ENCODE results near the gene C9orf152.

DNA sequence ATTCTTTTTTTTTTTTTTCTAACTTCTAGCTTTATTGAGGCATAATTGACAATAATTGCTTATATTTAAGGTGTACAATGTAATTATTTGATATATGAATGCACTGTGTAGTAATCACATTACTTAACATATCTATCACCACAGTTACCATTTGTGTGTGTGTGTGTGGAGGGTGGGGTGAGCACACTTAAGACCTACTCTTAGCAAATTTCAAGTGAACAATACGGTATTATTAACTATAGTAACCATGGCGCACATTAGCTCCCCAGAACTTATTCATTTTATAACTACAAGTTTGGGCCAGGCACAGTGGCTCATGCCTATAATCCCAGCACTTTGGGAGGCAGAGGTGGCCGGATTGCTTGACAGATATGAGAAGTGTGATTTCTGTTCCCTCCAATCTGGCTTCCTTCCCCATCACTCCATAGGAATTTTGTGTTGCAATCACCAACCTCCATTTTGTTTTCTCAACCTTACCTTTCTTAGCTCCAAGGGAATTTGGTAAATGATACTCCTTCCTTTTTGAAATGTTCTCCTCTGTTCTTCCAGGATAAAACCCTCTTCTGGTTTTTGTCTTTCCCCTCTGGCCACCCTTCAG is 33.4 kb upstream of the C9orf152 start:
- TF ChIP-seq, protein P1, sequence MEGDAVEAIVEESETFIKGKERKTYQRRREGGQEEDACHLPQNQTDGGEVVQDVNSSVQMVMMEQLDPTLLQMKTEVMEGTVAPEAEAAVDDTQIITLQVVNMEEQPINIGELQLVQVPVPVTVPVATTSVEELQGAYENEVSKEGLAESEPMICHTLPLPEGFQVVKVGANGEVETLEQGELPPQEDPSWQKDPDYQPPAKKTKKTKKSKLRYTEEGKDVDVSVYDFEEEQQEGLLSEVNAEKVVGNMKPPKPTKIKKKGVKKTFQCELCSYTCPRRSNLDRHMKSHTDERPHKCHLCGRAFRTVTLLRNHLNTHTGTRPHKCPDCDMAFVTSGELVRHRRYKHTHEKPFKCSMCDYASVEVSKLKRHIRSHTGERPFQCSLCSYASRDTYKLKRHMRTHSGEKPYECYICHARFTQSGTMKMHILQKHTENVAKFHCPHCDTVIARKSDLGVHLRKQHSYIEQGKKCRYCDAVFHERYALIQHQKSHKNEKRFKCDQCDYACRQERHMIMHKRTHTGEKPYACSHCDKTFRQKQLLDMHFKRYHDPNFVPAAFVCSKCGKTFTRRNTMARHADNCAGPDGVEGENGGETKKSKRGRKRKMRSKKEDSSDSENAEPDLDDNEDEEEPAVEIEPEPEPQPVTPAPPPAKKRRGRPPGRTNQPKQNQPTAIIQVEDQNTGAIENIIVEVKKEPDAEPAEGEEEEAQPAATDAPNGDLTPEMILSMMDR (conservative IDR thresholded peaks at IDR 0.05; ENCODE audit: low read depth in 2 of 2) = no peak
- TF ChIP-seq POLR2AphosphoS5 (IDR thresholded peaks at IDR 0.05; ENCODE audit: low read depth) = no peak
- TF ChIP-seq EZH2 (IDR thresholded peaks at IDR 0.05; ENCODE audit: low read depth, unreplicated experiment) = no peak
- no peak for TF ChIP-seq NANOG (IDR thresholded peaks at IDR 0.05; ENCODE audit: borderline replicate concordance)
- TF ChIP-seq, protein P2, sequence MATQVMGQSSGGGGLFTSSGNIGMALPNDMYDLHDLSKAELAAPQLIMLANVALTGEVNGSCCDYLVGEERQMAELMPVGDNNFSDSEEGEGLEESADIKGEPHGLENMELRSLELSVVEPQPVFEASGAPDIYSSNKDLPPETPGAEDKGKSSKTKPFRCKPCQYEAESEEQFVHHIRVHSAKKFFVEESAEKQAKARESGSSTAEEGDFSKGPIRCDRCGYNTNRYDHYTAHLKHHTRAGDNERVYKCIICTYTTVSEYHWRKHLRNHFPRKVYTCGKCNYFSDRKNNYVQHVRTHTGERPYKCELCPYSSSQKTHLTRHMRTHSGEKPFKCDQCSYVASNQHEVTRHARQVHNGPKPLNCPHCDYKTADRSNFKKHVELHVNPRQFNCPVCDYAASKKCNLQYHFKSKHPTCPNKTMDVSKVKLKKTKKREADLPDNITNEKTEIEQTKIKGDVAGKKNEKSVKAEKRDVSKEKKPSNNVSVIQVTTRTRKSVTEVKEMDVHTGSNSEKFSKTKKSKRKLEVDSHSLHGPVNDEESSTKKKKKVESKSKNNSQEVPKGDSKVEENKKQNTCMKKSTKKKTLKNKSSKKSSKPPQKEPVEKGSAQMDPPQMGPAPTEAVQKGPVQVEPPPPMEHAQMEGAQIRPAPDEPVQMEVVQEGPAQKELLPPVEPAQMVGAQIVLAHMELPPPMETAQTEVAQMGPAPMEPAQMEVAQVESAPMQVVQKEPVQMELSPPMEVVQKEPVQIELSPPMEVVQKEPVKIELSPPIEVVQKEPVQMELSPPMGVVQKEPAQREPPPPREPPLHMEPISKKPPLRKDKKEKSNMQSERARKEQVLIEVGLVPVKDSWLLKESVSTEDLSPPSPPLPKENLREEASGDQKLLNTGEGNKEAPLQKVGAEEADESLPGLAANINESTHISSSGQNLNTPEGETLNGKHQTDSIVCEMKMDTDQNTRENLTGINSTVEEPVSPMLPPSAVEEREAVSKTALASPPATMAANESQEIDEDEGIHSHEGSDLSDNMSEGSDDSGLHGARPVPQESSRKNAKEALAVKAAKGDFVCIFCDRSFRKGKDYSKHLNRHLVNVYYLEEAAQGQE (IDR thresholded peaks at IDR 0.05; ENCODE audit: unreplicated experiment) = no peak
- TF ChIP-seq JUNB (IDR thresholded peaks at IDR 0.05; ENCODE audit: unreplicated experiment) = no peak
